HL-60/S4 treated with retinoic acid at 250 ng/mL for 4 days and 3 days (cell line): ENCODE results near the gene NUDT8.
"Not testable (repeated sequence)": the region's sequence is repeated elsewhere in the genome, so short reads cannot be mapped to it uniquely, and the experiment has no call there.

Experiments
- in situ Hi-C: fragments of 300-500 bp; cut with MboI; formaldehyde crosslinking; loops from 2 replicates; pipeline ENCODE4 v1.7.0; 2022; ENCODE audit warnings: low sequenced_read_pairs

NUDT8 gene

DNA sequence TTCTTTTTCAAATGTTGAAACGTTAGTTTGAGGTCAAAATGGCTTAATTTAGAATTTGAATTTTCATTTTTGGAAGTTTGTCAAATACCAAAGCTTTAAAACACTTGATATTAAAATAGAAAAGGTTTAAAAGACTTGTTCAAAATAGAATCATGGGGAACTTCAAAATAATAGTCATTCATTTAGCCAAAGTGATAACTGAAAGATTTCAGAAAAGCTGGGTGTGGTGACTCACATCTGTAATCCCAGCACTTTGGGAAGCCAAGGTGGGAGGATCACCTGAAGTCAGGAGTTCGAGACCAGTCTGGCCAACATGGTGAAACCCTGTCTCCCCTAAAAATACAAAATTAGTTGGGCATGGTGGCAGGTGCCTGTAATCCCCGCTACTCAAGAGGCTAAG lies 35.3 kb downstream of the NUDT8 start:
- in situ Hi-C loops = no loop called here

DNA sequence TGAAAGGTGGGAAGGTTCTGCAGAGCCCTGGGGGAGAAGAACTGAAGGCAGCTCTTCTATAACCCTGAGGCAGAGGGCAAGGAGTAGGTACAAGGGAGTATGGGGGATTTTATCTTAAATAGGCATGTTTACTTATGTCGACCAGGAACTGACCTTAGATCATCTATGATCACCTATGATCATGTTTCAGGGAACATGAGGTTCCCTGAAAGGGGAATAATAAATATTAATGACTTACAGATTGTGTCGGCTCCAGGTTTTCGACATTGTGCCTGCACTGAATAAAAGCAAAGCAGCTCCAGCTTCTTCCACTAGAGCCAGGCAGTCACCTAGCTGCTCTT lies 36.2 kb downstream of the NUDT8 start:
- in situ Hi-C loops = no loop called here

DNA sequence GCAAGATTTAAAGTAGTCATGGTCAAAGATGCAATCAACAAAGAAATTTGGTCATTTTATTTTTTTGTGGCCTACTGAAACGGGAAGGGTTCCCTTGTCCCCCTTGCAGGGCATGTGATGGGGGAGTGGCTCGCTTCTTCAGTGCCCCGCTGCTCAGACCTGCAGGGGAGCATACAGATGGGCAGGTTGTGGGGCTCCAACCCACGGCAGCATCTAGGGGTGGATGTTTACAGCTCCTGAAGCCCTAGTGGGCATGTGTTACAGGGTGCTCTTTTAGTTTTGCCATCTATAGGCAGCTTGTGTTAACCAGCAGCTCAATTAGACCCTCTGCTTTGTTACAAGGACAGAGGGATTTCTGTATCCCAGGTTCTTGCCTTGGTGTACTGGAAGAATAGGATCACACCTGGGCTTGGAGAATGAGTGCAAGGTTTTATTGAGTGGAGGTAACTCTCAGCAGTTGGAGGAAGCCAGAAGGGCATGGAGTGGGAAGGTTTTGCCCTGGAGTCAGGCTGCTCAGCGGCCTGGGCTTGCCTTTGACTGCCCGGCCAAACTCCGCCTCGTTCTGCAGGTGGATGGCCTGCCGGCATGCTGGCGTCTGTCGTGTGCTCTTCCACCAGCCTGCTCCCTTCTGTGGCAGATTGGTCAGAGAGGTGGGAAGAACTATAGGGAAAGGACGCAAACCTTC lies 36.7 kb downstream of the NUDT8 start:
- in situ Hi-C loops = no loop called here

DNA sequence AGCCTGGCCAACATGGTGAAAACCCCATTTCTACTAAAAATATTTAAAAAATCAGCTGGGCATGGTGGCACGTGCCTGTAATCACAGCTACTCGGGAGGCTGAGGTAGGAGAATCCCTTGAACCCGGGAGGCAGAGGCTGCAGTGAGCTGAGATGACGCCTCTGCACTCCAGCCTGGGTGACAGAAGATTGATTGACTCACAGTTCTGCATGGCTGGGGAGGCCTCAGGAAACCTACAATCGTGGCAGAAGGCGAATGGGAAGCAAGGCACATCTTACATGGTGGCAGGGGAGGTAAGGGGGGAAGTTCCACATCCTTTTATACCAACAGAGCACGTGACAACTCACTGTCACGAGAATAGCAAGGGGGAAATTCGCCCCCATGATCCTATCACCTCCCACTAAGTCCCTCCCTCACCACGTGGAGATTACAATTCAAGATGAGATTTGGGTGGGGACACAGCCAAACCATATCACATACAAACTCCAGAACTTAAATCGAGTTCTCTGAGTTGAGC lies 40.8 kb downstream of the NUDT8 start:
- in situ Hi-C loops = not testable (repeated sequence)

DNA sequence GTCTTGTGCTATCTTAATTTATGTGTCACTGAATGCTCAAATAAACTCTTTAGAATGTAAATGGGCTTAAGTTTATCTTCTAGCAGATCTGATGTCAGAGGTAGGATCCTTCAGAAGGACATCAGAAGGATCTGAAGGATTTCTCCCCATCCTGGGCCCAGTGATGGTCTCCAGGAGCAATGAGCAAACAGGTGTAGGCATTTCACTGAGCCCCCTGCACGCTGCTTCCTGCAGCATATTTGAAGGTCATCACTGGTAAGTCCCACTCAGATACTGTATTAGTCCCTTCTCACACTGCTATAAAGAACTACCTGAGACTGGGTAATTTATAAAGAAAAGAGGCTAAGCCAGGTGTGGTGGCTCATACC lies 41.6 kb downstream of the NUDT8 start:
- in situ Hi-C loops = no loop called here

DNA sequence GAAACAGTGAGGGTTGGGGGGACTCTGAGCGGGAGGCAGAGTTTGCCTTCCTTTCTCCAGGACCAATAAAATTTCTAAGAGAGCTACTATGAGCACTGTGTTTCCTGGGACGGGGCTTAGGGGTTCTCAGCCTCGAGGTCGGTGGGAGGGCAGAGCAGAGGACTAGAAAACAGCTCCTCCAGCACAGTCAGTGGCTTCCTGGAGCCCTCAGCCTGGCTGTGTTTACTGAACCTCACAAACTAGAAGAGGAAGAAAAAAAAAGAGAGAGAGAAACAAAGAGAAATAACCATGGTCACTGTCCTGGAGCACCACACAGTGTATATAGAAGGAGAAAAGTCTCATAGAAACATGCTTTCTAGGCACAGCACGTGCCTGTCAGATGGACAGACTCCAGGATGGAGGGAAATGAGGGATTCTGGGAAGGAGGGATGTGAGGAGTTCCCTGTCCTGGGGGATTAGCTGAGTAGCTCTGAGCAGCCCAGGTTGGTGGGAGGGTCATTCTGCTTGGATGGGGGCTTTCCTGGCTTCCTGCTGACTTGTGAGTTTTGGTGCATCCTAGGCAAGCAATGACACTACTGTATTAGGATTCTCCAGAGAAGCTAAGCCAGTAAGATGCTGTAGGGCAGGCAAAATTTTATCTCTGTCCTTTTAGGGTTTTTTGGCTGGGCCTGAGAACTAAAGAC lies 43.0 kb downstream of the NUDT8 start:
- in situ Hi-C loops = no loop called here

DNA sequence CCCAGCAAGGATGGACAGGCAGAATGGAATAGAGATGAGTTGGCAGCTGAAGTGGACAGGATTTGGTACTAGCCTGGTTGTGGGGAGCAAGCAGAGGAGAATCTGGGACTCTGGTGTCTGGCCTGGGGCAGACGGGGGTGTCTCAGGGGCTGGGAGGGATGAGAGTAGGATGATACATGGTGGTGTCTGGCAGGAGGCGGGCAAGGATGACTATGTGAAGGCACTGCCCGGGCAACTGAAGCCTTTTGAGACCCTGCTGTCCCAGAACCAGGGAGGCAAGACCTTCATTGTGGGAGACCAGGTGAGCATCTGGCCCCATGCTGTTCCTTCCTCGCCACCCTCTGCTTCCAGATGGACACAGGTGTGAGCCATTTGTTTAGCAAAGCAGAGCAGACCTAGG lies 43.8 kb downstream of the NUDT8 start:
- in situ Hi-C loops = no loop called here

DNA sequence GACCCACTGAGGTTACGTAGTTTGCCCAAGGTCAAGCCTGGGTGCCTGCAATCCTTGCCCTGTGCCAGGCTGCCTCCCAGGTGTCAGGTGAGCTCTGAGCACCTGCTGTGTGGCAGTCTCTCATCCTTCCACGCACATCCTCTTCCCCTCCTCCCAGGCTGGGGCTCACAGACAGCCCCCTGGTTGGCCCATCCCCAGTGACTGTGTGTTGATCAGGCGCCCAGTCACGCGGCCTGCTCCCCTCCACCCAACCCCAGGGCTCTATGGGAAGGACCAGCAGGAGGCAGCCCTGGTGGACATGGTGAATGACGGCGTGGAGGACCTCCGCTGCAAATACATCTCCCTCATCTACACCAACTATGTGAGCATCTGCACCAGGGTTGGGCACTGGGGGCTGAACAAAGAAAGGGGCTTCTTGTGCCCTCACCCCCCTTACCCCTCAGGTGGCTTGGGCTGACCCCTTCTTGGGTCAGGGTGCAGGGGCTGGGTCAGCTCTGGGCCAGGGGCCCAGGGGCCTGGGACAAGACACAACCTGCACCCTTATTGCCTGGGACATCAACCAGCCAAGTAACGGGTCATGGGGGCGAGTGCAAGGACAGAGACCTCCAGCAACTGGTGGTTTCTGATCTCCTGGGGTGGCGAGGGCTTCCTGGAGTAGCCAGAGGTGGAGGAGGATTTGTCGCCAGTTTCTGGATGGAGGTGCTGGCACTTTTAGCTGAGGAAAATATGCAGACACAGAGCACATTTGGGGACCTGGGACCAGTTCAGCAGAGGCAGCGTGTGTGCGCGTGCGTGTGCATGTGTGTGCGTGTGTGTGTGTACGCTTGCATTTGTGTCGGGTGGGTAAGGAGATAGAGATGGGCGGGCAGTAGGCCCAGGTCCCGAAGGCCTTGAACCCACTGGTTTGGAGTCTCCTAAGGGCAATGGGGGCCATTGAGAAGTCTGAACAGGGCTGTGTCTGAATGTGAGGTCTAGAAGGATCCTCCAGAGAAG lies 44.6 kb downstream of the NUDT8 start:
- in situ Hi-C loops = no loop called here

DNA sequence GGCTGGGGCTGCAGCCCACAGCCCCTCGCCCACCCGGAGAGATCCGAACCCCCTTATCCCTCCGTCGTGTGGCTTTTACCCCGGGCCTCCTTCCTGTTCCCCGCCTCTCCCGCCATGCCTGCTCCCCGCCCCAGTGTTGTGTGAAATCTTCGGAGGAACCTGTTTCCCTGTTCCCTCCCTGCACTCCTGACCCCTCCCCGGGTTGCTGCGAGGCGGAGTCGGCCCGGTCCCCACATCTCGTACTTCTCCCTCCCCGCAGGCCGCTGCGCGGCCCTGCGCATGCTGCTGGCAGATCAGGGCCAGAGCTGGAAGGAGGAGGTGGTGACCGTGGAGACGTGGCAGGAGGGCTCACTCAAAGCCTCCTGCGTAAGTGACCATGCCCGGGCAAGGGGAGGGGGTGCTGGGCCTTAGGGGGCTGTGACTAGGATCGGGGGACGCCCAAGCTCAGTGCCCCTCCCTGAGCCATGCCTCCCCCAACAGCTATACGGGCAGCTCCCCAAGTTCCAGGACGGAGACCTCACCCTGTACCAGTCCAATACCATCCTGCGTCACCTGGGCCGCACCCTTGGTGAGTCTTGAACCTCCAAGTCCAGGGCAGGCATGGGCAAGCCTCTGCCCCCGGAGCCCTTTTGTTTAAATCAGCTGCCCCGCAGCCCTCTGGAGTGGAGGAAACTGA lies 45.4 kb downstream of the NUDT8 start:
- in situ Hi-C loops = no loop called here

DNA sequence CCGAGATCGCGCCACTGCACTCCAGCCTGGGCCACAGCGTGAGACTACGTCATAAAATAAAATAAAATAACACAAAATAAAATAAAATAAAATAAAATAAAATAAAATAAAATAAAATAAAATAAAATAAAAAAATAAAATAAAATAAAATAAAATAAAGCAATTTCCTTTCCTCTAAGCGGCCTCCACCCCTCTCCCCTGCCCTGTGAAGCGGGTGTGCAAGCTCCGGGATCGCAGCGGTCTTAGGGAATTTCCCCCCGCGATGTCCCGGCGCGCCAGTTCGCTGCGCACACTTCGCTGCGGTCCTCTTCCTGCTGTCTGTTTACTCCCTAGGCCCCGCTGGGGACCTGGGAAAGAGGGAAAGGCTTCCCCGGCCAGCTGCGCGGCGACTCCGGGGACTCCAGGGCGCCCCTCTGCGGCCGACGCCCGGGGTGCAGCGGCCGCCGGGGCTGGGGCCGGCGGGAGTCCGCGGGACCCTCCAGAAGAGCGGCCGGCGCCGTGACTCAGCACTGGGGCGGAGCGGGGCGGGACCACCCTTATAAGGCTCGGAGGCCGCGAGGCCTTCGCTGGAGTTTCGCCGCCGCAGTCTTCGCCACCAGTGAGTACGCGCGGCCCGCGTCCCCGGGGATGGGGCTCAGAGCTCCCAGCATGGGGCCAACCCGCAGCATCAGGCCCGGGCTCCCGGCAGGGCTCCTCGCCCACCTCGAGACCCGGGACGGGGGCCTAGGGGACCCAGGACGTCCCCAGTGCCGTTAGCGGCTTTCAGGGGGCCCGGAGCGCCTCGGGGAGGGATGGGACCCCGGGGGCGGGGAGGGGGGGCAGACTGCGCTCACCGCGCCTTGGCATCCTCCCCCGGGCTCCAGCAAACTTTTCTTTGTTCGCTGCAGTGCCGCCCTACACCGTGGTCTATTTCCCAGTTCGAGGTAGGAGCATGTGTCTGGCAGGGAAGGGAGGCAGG lies 46.2 kb downstream of the NUDT8 start, which contains the start of gene GSTP1:
Gene GSTP1, plus strand, starts transcription at position 566 of the 958 bp plus-strand sequence. Its CDS starts 32 bp downstream, at position 598.
- in situ Hi-C loops = no loop called here

DNA sequence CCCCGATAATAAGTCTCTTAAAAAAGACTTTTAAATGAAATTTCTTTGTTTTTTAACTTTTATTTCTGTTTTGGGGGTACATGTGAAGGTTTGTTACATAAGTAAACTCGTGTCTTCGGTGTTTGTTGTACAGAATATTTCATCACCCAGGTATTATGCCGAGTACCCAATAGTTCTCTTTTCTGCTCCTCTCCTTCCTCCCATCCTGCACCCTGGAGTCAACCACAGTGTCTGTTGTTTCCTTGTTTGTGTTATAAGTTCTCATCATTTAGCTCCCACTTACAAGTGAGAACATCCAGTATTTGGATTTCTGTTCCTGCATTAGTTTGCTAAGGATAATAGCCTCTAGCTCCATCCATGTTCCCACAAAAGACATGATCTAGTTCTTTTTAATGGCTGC lies 47.7 kb downstream of the NUDT8 start:
- in situ Hi-C loops = no loop called here

DNA sequence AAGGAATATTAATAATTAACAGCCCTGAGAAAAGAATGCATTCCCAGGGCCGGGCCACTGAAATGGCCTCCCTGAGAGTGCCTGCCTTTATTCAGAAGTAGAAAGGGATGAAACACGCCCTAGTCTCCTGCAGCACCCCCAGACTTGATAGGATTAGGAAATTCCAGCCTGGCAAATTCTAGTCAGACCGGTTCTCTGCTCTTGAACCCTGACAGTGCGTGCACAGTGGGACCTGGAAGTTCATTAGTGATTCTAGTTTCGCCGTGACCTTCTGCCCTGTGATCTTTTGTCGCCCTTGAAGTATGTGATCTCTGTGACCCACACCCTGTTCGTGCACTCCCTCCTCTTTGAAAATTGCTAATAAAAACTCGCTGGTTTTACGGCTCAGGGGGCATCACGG lies 48.3 kb downstream of the NUDT8 start:
- in situ Hi-C loops = no loop called here

DNA sequence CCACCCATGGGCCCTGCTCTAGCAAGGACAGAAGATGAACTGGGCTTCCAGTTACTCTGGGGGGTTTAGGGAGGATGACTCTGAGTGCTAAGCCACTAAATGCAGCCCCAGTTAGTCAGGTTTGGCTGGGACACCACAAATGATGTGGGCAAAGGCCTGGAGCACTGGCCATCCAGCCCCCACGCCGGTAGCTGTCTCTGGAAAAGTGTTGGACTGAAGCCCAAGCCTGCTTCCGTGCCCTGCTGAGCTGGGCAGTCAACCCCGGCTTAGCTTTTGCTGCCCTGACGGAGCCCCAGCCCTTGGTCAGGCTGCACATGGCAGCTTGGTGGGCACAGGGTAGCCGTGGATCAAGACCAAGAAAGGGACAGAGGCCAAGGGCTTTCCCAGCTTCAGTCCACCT lies 51.8 kb downstream of the NUDT8 start:
- in situ Hi-C loops = no loop called here
